Endothelial cell of umbilical vein (primary cell): ENCODE results near the gene SLC25A13. TPM values are rescaled to one million over a fixed set of nuclear protein-coding genes. Genes with fewer than 3 reads are reported as not detected.

ENCODE experiments used
- BruUV-seq: library from RNA; stranded (reverse); fragments of 400-500 nt; replicated peaks from 2 replicates; lab custom pipeline; 2021; lab: Mats Ljungman, UMichigan
- CTCF ChIA-PET: fragments of 300-600, 350-600 bp; sonication (Branson Sonifier 250); formaldehyde crosslinking; loops from one replicate; lab custom pipeline; 2021; ENCODE audit warnings: antibody characterized with exemption, inconsistent platforms; lab: Charles Lee
- POLR2A ChIA-PET: fragments of 300-600, 350-600 bp; sonication (Branson Sonifier 250); formaldehyde crosslinking; loops from one replicate; lab custom pipeline; 2021; ENCODE audit warnings: antibody characterized with exemption, inconsistent platforms; lab: Charles Lee
- DNase-seq: peaks from one replicate; pipeline ENCODE4 v3.0.0-alpha.2; 2011; ENCODE audit warnings: low read depth, low spot score
- FAIRE-seq: peaks from 2 replicates; lab custom pipeline; 2011; peaks lifted over from hg19 to GRCh38; lab: Jason Lieb, UNC
- H2AFZ ChIP-seq: 2 replicates; pipeline ENCODE4 v1.6.0; 2012; ENCODE audit warnings: low read depth, low read length, control low read depth, inconsistent platforms
- H3K27ac ChIP-seq: 2 replicates; pipeline ENCODE4 v1.5.1; 2011; ENCODE audit warnings: low read depth, mild to moderate bottlenecking, control low read depth, low read length, moderate library complexity; ENCODE audit not compliant: insufficient read depth
- H3K27me3 ChIP-seq, 2 experiments: 2 replicates each; pipeline versions ENCODE4 v1.6.0 to v1.6.1; 2011; ENCODE audit warnings: low read length in 2 of 2, mixed read lengths in 1 of 2; ENCODE audit not compliant: control insufficient read depth in 2 of 2, insufficient read depth in 2 of 2
- H3K36me3 ChIP-seq, 2 experiments: 2 replicates in 1 of 2; 3 replicates in 1 of 2; pipeline ENCODE4 v1.5.1; 2011; ENCODE audit warnings: low read length in 2 of 2, mild to moderate bottlenecking in 1 of 2, moderate library complexity in 1 of 2; ENCODE audit not compliant: control insufficient read depth in 2 of 2, insufficient read depth in 2 of 2; ENCODE audit errors: extremely low read depth in 1 of 2
- H3K4me1 ChIP-seq: 3 replicates; pipeline ENCODE4 v1.5.1; 2011; ENCODE audit warnings: mild to moderate bottlenecking, low read length; ENCODE audit not compliant: control insufficient read depth, insufficient read depth; ENCODE audit errors: extremely low read depth
- H3K4me2 ChIP-seq: 2 replicates; pipeline ENCODE4 v1.6.1; 2011; ENCODE audit warnings: low read length, control low read depth, mixed read lengths; ENCODE audit not compliant: insufficient read depth
- H3K4me3 ChIP-seq, 3 experiments: fragments of 200-600 bp in 1 of 3; sonication (generic), shearing (Covaris generic) in 1 of 3; replicated peaks in 1 of 3; 2 replicates each; pipeline ENCODE4 v1.5.1; 2011 to 2016; ENCODE audit warnings: control low read depth in 3 of 3, low read length in 3 of 3, mild to moderate bottlenecking in 2 of 3, inconsistent platforms in 1 of 3, low read depth in 1 of 3, moderate library complexity in 1 of 3; ENCODE audit not compliant: insufficient read depth in 1 of 3
- H3K79me2 ChIP-seq: 2 replicates; pipeline ENCODE4 v1.6.0; 2012; ENCODE audit warnings: low read length, inconsistent platforms; ENCODE audit not compliant: control insufficient read depth, insufficient read depth
- H3K9ac ChIP-seq: replicated peaks from 2 replicates; pipeline ENCODE3; 2011; ENCODE audit warnings: low read length, control low read depth; ENCODE audit not compliant: insufficient read depth; ENCODE audit errors: extremely low read depth
- H3K9me1 ChIP-seq: replicated peaks from 3 replicates; pipeline ENCODE4 v1.6.0; 2011; ENCODE audit warnings: mild to moderate bottlenecking, low read length; ENCODE audit not compliant: control insufficient read depth, insufficient read depth; ENCODE audit errors: extremely low read depth
- H3K9me3 ChIP-seq: replicated peaks from 2 replicates; pipeline ENCODE4 v1.5.1; 2012; ENCODE audit warnings: low read length, inconsistent platforms; ENCODE audit not compliant: control insufficient read depth, insufficient read depth
- H4K20me1 ChIP-seq: replicated peaks from 2 replicates; pipeline ENCODE3; 2011; ENCODE audit warnings: mild to moderate bottlenecking, low read length; ENCODE audit not compliant: control insufficient read depth, insufficient read depth; ENCODE audit errors: extremely low read depth
- EZH2 ChIP-seq: IDR thresholded peaks from 2 replicates; pipeline ENCODE4 v1.6.1; 2012; ENCODE audit warnings: borderline replicate concordance, low read depth, mild to moderate bottlenecking, moderate library complexity, low read length, inconsistent platforms; ENCODE audit not compliant: severe bottlenecking
- FOS ChIP-seq: IDR thresholded peaks from 2 replicates; pipeline ENCODE4 v1.6.1; 2011; ENCODE audit warnings: mild to moderate bottlenecking, low read length, moderate library complexity, borderline replicate concordance; ENCODE audit not compliant: insufficient read depth
- JUN ChIP-seq: IDR thresholded peaks from 2 replicates; pipeline ENCODE4 v1.6.1; 2011; ENCODE audit warnings: borderline replicate concordance, low read depth; ENCODE audit not compliant: insufficient read length, insufficient read depth
- MYC ChIP-seq: IDR thresholded peaks from one replicate; pipeline ENCODE4 v1.6.1; 2011; ENCODE audit warnings: mild to moderate bottlenecking, low read depth, low read length
- POLR2A ChIP-seq: IDR thresholded peaks from 2 replicates; pipeline ENCODE4 v1.6.1; 2012; ENCODE audit warnings: low read depth, mild to moderate bottlenecking, control low read depth, low read length
- dilution Hi-C: fragments of 300-500 bp; cut with MboI; formaldehyde crosslinking; loops from one replicate; pipeline ENCODE4 v1.15.0; 2019; ENCODE audit warnings: low sequenced_read_pairs; ENCODE audit not compliant: extremely low pct_ligation_motif_present
- intact Hi-C: fragments of 100-400 bp; cut with micrococcal nuclease; formaldehyde crosslinking; loops from one replicate; pipeline ENCODE4 v1.10.0; 2022
- polyA plus RNA-seq, 4 experiments: library from polyadenylated mRNA; depleted of rRNA in 3 of 4; stranded (reverse) in 3 of 4; unstranded in 1 of 4; fragments of >200 nt; gene quantifications; 2 replicates each; pipeline versions ENCODE4 v1.2.1 to v1.2.3, GENCODE V29; 2011 to 2012; ENCODE audit warnings: missing spikeins in 1 of 4
- total RNA-seq: library from RNA; stranded (reverse); gene quantifications from 2 replicates; pipeline ENCODE4 v1.2.3, GENCODE V29; 2021

SLC25A13 gene
- total and polyA plus RNA-seq, 2 donors (not counting 3 experiments of a cell fraction or from before 2014, with no cell fraction given), result 13.2 to 34.4 TPM

DNA sequence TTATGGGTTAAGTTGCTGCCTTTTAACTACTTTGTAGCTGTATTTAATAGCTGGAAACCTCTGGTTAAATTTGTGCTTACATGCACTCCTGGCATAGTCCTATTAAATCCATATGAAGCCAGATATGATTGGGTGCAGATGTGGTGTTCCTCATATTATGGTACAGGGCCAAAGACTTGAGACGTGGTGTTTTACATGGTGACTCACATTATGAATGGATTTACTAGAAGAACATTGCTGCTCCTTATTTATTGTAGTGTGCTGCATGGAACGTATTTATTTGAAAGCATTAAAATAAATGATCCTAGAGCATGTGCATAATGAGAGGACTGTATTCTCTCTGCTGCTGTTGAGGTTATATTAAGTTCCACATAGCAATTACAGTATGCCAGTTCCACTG lies 224.1 kb downstream of the SLC25A13 start:
- Histone ChIP-seq H3K9me1 (no peaks in the 10 kb centered on the region), H3K79me2 (no peaks in the 10 kb centered on the region), H3K4me3 (no peak overlapping the region), H3K4me1 (no peaks in the 10 kb centered on the region), H3K27me3 (no peaks in the 10 kb centered on the region), H3K9me3 (no peaks in the 10 kb centered on the region), H3K4me2 (no peak overlapping the region), H2AFZ (no peak overlapping the region), H3K9ac (no peak overlapping the region), H4K20me1 (no peaks in the 10 kb centered on the region), H3K36me3 (no peaks in the 10 kb centered on the region), H3K27ac (no peak overlapping the region)
- no TSS peak for BruUV-seq
- FAIRE-seq (no peak), DNase-seq (no peak)
- no peak for TF ChIP-seq POLR2A
- TF ChIP-seq FOS, result no peak
- POLR2A ChIA-PET, result no interaction called here
- CTCF ChIA-PET, result no interaction called here
- dilution Hi-C loops (no loop called here), intact Hi-C loops (no loop called here)

DNA sequence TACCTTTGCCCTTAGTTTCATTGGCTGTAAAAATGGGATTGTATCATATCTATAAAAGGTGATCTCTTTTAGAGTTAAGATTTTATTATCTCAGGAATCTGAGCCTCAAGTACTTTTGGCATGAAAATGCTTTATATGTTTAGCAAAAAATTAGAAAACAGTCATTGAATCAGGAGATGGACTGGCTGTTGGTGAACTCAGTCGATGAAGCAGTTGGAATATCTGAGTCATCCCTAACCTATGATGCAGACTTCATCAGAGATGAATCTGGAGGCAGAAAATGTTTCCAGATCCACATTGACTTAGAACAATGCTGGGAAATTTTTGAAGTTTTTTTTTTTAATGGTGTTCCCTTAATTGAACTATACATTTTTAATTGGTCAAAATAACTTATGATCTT lies 228.5 kb downstream of the SLC25A13 start:
- Histone ChIP-seq H3K4me3 (no peak overlapping the region), H3K79me2 (no peaks in the 10 kb centered on the region), H3K9me1 (no peaks in the 10 kb centered on the region), H3K27ac (no peak overlapping the region), H3K4me1 (peaks cover 10% of the 10 kb centered on the region), H3K9me3 (no peaks in the 10 kb centered on the region), H3K36me3 (no peaks in the 10 kb centered on the region), H3K4me2 (no peak overlapping the region), H2AFZ (no peak overlapping the region), H3K9ac (no peak overlapping the region), H3K27me3 (no peaks in the 10 kb centered on the region), H4K20me1 (no peaks in the 10 kb centered on the region)
- intact Hi-C loops, result no loop called here
- no peak for FAIRE-seq
- ChIA-PET POLR2A (no interaction called here), CTCF (interaction anchor here (0.6 kb wide), 1 partner anchor 77 kb away, joined by 4 read pairs; no protein-coding TSS in a partner anchor)
- no TSS peak for BruUV-seq
- peak; percentile 66 for TF ChIP-seq JUN
- TF ChIP-seq MYC, result no peak
- TF ChIP-seq POLR2A, result no peak
- TF ChIP-seq EZH2, result no peak
- TF ChIP-seq FOS, result peak; percentile 62
- dilution Hi-C loops, result no loop called here
- peak; percentile 78 for DNase-seq
